ENCODE results near the gene HTR2C. TPM values are rescaled to one million over a fixed set of nuclear protein-coding genes. Genes with fewer than 3 reads are reported as not detected.
A peak's percentile ranks its signal among the peaks of the same experiment; 100 is the strongest.

The HTR2C gene
- total RNA-seq, 1 donor, result not detected

- H3K4me2 ChIP-seq (ENCODE audit: insufficient read depth, low read length), result no peak overlapping the region
- H3K27me3 ChIP-seq (ENCODE audit: insufficient read depth, low read length), result no peaks in the 10 kb centered on the region
- no peak overlapping the region for H2AFZ ChIP-seq (ENCODE audit: low read length)
- no peaks in the 10 kb centered on the region for H3K4me1 ChIP-seq (ENCODE audit: insufficient read depth, low read length)
- H3K4me3 ChIP-seq (ENCODE audit: insufficient read depth, low read length), result no peak overlapping the region
- no peaks in the 10 kb centered on the region for H3K79me2 ChIP-seq (ENCODE audit: insufficient read depth, low read length)
- H3K9me3 ChIP-seq (ENCODE audit: low read depth, low read length), result no peaks in the 10 kb centered on the region
- no peak for TF ChIP-seq CTCF (IDR thresholded peaks at IDR 0.05; ENCODE audit: extremely low read depth, low read depth, low read length)
- H4K20me1 ChIP-seq (ENCODE audit: insufficient read depth, low read length), result no peaks in the 10 kb centered on the region
- DNase-seq (ENCODE audit: insufficient read length, low spot score, missing footprints), result no peak
- no peaks in the 10 kb centered on the region for H3K36me3 ChIP-seq (ENCODE audit: insufficient read depth, low read length)
- no peak overlapping the region for H3K27ac ChIP-seq (ENCODE audit: low read depth, low read length)
These were observed 31.9 kb downstream of the HTR2C start for GRCh38 chrX:114615765-114616164.

DNA sequence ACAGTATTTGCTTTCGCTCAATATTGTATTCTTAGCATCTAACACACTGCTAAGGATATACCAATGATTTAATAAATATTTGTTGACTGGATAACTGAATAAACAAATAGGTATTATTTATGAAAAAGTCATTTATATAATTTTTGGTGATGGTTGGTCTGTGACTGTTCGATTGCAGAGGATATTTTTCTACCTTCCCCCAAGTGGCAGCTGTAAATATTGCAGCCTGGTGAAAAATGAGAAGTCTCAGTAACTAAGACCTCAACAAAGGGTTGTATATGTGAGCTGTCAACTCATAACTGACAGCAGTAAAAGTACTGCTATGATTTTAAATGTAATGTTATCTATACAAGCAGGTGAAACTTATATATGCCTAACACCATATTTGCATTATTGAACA, 36.0 kb downstream of the HTR2C start:
- Histone ChIP-seq H3K4me3 (ENCODE audit: insufficient read depth, low read length) (no peak overlapping the region), H3K9me3 (ENCODE audit: low read depth, low read length) (no peaks in the 10 kb centered on the region), H3K4me1 (ENCODE audit: insufficient read depth, low read length) (no peaks in the 10 kb centered on the region), H3K27ac (ENCODE audit: low read depth, low read length) (no peak overlapping the region), H3K79me2 (ENCODE audit: insufficient read depth, low read length) (no peaks in the 10 kb centered on the region), H3K36me3 (ENCODE audit: insufficient read depth, low read length) (no peaks in the 10 kb centered on the region), H3K4me2 (ENCODE audit: insufficient read depth, low read length) (no peak overlapping the region), H2AFZ (ENCODE audit: low read length) (no peak overlapping the region), H3K27me3 (ENCODE audit: insufficient read depth, low read length) (peaks cover 2% of the 10 kb centered on the region), H4K20me1 (ENCODE audit: insufficient read depth, low read length) (no peaks in the 10 kb centered on the region)
- DNase-seq (ENCODE audit: insufficient read length, low spot score, missing footprints), result peak; percentile 80
- peak; percentile 25 for TF ChIP-seq CTCF (IDR thresholded peaks at IDR 0.05; ENCODE audit: extremely low read depth, low read depth, low read length)

GRCh38 chrX:114626323-114626722, 42.4 kb downstream of the HTR2C start:
- H3K4me2 ChIP-seq (ENCODE audit: insufficient read depth, low read length), result no peak overlapping the region
- H3K4me1 ChIP-seq (ENCODE audit: insufficient read depth, low read length), result no peaks in the 10 kb centered on the region
- H3K79me2 ChIP-seq (ENCODE audit: insufficient read depth, low read length), result no peaks in the 10 kb centered on the region
- H2AFZ ChIP-seq (ENCODE audit: low read length), result no peak overlapping the region
- TF ChIP-seq CTCF (IDR thresholded peaks at IDR 0.05; ENCODE audit: extremely low read depth, low read depth, low read length), result peak; percentile 32
- no peaks in the 10 kb centered on the region for H3K36me3 ChIP-seq (ENCODE audit: insufficient read depth, low read length)
- no peaks in the 10 kb centered on the region for H4K20me1 ChIP-seq (ENCODE audit: insufficient read depth, low read length)
- no peaks in the 10 kb centered on the region for H3K9me3 ChIP-seq (ENCODE audit: low read depth, low read length)
- no peak for DNase-seq (ENCODE audit: insufficient read length, low spot score, missing footprints)
- no peak overlapping the region for H3K27ac ChIP-seq (ENCODE audit: low read depth, low read length)
- peaks cover 6% of the 10 kb centered on the region for H3K27me3 ChIP-seq (ENCODE audit: insufficient read depth, low read length)
- H3K4me3 ChIP-seq (ENCODE audit: insufficient read depth, low read length), result no peak overlapping the region

DNA sequence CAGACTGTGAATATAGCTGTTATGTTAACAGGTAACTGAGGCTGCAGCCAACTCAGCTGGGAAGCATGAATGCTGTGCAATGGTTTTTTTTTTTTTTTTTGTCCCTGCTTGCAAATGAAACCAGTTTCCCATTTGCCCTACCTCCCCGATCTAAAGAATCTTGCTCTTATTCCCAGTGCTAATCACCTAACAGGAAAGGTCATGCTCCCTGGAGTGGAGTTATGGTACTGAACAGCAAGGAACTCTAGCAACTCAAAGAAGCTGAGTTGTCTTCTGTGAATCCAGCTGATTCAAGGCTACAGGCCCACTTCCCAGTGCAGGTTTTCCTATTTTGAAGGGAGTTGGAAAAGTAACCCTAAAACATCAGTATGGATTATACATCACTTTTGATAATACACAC, 52.1 kb downstream of the HTR2C start:
- H2AFZ ChIP-seq (ENCODE audit: low read length), result no peak overlapping the region
- H3K4me3 ChIP-seq (ENCODE audit: insufficient read depth, low read length), result no peak overlapping the region
- no peak overlapping the region for H3K27ac ChIP-seq (ENCODE audit: low read depth, low read length)
- H4K20me1 ChIP-seq (ENCODE audit: insufficient read depth, low read length), result no peaks in the 10 kb centered on the region
- no peak for TF ChIP-seq CTCF (IDR thresholded peaks at IDR 0.05; ENCODE audit: extremely low read depth, low read depth, low read length)
- DNase-seq (ENCODE audit: insufficient read length, low spot score, missing footprints), result no peak
- no peaks in the 10 kb centered on the region for H3K9me3 ChIP-seq (ENCODE audit: low read depth, low read length)
- H3K36me3 ChIP-seq (ENCODE audit: insufficient read depth, low read length), result no peaks in the 10 kb centered on the region
- no peaks in the 10 kb centered on the region for H3K79me2 ChIP-seq (ENCODE audit: insufficient read depth, low read length)
- no peaks in the 10 kb centered on the region for H3K4me1 ChIP-seq (ENCODE audit: insufficient read depth, low read length)
- no peaks in the 10 kb centered on the region for H3K27me3 ChIP-seq (ENCODE audit: insufficient read depth, low read length)
- H3K4me2 ChIP-seq (ENCODE audit: insufficient read depth, low read length), result no peak overlapping the region

Measured in osteoblast (primary cell).